Chondrocyte (in vitro differentiated cells): Measurements from ENCODE around the gene FAM168A. TPM values are rescaled to one million over a fixed set of nuclear protein-coding genes. Genes with fewer than 3 reads are reported as not detected.

ENCODE experiments used
- DNase-seq: peaks from one replicate; pipeline ENCODE4 v3.0.0; 2021; ENCODE audit warnings: mixed read lengths, low spot score
- H3K27ac Mint-ChIP-seq: one replicate; pipeline ENCODE4 v1.8.0; 2021; ENCODE audit warnings: mild to moderate bottlenecking, moderate library complexity, mixed read lengths; ENCODE audit not compliant: unreplicated experiment
- H3K27me3 Mint-ChIP-seq: 2 replicates; pipeline ENCODE4 v1.8.0; 2021; ENCODE audit warnings: low read depth, mixed read lengths
- H3K36me3 Mint-ChIP-seq: 2 replicates; pipeline ENCODE4 v1.8.0; 2021; ENCODE audit warnings: low read depth, mixed read lengths
- H3K4me1 Mint-ChIP-seq: 2 replicates; pipeline ENCODE4 v1.8.0; 2021; ENCODE audit warnings: low read depth, mild to moderate bottlenecking, mixed read lengths
- H3K4me3 Mint-ChIP-seq: one replicate; pipeline ENCODE4 v1.8.0; 2021; ENCODE audit warnings: mild to moderate bottlenecking, moderate library complexity, mixed read lengths; ENCODE audit not compliant: unreplicated experiment
- H3K9me3 Mint-ChIP-seq: 2 replicates; pipeline ENCODE4 v1.8.0; 2021; ENCODE audit warnings: low read depth, mixed read lengths
- total RNA-seq: library from RNA; stranded (reverse); gene quantifications from 3 replicates; pipeline ENCODE4 v1.2.1, GENCODE V29; 2021
- TF ChIP-seq, protein P1 (sequence below): fragments of 200-600 bp; sonication (generic); IDR thresholded peaks from 2 replicates; pipeline ENCODE4 v1.5.0; 2021; ENCODE audit warnings: antibody characterized with exemption, mild to moderate bottlenecking, moderate library complexity

Gene FAM168A
- total RNA-seq, 1 donor from 2014 or later = 53.7 TPM

DNA sequence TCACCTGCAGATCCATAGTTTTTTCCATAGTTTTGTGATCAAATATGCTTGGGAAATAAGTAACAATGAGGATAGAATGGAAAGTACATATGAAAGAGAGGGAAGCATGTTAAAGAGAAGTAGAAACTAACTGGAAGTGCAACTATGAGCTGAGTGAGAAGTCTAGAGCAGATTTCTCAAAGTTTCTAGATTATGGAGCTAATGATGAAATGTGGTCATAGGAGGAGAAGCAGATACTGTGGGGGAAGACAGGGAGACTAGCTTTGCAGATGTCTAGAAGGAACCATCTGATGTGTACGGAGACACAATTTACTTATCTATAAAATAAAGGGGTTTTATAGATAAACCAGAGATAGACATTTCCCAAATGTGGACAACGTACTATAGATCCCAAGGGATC is 184.7 kb downstream of the FAM168A start:
- peaks cover 65% of the 10 kb centered on the region for H3K4me1 Mint-ChIP-seq
- DNase-seq = no peak
- no peaks in the 10 kb centered on the region for H3K9me3 Mint-ChIP-seq
- no peaks in the 10 kb centered on the region for H3K27me3 Mint-ChIP-seq
- H3K27ac Mint-ChIP-seq = peak overlapping the region; percentile 19
- no peak overlapping the region for H3K4me3 Mint-ChIP-seq
- peaks cover 22% of the 10 kb centered on the region for H3K36me3 Mint-ChIP-seq
- TF ChIP-seq, protein P1, sequence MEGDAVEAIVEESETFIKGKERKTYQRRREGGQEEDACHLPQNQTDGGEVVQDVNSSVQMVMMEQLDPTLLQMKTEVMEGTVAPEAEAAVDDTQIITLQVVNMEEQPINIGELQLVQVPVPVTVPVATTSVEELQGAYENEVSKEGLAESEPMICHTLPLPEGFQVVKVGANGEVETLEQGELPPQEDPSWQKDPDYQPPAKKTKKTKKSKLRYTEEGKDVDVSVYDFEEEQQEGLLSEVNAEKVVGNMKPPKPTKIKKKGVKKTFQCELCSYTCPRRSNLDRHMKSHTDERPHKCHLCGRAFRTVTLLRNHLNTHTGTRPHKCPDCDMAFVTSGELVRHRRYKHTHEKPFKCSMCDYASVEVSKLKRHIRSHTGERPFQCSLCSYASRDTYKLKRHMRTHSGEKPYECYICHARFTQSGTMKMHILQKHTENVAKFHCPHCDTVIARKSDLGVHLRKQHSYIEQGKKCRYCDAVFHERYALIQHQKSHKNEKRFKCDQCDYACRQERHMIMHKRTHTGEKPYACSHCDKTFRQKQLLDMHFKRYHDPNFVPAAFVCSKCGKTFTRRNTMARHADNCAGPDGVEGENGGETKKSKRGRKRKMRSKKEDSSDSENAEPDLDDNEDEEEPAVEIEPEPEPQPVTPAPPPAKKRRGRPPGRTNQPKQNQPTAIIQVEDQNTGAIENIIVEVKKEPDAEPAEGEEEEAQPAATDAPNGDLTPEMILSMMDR = no peak

DNA sequence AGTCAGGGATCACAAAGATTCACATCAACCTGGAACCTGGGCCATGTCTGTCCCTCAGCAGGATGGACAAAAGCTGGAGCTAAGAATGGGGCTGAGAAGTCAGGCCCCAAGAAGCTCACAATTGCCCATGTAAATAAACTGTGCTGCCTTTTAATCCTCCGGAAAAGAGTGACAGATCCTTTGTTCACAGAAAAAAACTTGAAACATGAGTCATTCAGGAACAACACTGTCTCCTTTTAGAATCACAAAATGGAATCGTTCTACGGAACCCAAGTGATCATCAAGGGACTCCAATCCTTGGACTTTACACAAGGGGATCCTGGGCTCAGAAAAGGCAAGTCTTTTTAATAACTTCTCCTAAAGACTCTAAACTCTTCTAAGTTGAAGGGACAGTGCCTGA is 185.6 kb downstream of the FAM168A start:
- Mint-ChIP-seq H3K4me1 (peaks cover 65% of the 10 kb centered on the region), H3K27ac (peak overlapping the region; percentile 13), H3K4me3 (no peak overlapping the region), H3K36me3 (peaks cover 24% of the 10 kb centered on the region), H3K27me3 (no peaks in the 10 kb centered on the region), H3K9me3 (no peaks in the 10 kb centered on the region)
- DNase-seq = no peak
- TF ChIP-seq, protein P1 = no peak

DNA sequence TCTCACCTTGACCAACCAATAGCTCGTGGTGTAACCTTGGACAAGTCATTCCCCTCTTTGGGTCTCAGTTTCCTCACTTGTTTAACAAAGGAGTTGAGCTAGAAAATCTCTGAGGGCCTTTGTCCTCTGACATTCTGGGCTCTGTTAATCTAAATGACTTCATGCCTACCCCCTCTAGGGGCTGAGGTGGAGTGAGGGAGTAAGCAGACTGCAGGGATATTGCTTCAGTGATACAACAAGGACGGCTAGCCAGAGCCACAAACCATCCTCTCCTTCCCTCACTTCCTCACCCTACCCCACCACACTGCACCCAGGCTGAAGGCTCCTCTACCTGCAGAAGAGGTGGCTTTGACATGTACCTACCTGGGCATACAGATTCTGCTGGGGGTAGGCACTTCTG is 186.9 kb downstream of the FAM168A start:
- peaks cover 53% of the 10 kb centered on the region for H3K4me1 Mint-ChIP-seq
- H3K36me3 Mint-ChIP-seq = peaks cover 20% of the 10 kb centered on the region
- no peak for DNase-seq
- TF ChIP-seq, protein P1 = no peak
- H3K9me3 Mint-ChIP-seq = no peaks in the 10 kb centered on the region
- no peaks in the 10 kb centered on the region for H3K27me3 Mint-ChIP-seq
- no peak overlapping the region for H3K27ac Mint-ChIP-seq
- no peak overlapping the region for H3K4me3 Mint-ChIP-seq

DNA sequence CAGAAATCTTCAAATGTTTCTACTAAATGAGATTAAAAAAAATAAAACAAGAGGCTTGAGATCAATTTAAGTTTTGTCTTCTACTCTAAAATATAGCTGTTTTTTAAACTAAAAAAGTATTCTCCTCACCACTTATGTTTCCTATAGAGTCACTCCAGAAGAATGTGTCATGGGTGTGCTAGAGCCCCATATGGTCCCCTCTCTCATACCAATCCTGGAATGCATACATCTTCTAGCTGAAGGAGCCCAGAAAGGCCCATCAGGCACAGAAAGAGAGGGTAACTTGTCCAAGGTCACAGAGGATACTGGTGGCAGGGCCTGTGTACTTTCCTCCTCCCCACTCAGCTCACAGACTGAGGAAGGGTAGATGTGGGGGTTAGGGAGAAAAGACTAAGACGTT is 187.3 kb downstream of the FAM168A start:
- H3K27ac Mint-ChIP-seq = no peak overlapping the region
- TF ChIP-seq, protein P1 = no peak
- DNase-seq = no peak
- H3K36me3 Mint-ChIP-seq = peaks cover 20% of the 10 kb centered on the region
- H3K4me3 Mint-ChIP-seq = no peak overlapping the region
- H3K4me1 Mint-ChIP-seq = peaks cover 49% of the 10 kb centered on the region
- H3K9me3 Mint-ChIP-seq = no peaks in the 10 kb centered on the region
- no peaks in the 10 kb centered on the region for H3K27me3 Mint-ChIP-seq

DNA sequence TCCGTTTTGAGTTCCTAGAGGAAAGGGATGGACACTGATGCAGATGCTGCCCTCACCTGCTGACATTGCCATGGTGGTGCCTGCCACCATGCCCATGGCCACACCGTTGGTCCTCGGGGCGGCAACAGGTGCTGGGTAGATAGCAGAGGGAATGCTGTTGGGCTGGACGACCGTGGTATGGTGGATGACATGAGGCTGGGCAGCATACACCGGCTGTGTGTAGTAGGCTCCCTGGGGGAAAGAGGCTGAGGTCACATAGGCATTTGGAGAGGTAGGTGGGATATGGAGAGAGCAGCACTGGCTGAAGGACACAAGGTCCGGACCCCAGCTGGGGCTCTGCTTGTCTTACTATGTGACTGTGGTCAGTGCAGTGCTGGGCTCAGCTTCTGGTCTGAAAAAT is 188.5 kb downstream of the FAM168A start:
- Mint-ChIP-seq H3K36me3 (peaks cover 21% of the 10 kb centered on the region), H3K4me1 (peaks cover 38% of the 10 kb centered on the region), H3K4me3 (no peak overlapping the region), H3K27me3 (no peaks in the 10 kb centered on the region), H3K9me3 (no peaks in the 10 kb centered on the region), H3K27ac (no peak overlapping the region)
- DNase-seq = no peak
- TF ChIP-seq, protein P1 = no peak
